Articular chondrocyte of knee joint (primary cell): Measurements from ENCODE around the gene CD3D. TPM values are rescaled to one million over a fixed set of nuclear protein-coding genes. Genes with fewer than 3 reads are reported as not detected.

Source experiments
- small RNA-seq: library from RNA; depleted of rRNA; stranded (forward); fragments of <200 nt; gene quantifications from one replicate; pipeline ENCODE3, GENCODE V24; 2012
- total RNA-seq: library from RNA; depleted of rRNA; stranded (reverse); fragments of >200 nt; gene quantifications from 2 replicates; pipeline ENCODE4 v1.2.3, GENCODE V29; 2012

The CD3D gene
- total RNA-seq = not detected in 2 replicates

DNA sequence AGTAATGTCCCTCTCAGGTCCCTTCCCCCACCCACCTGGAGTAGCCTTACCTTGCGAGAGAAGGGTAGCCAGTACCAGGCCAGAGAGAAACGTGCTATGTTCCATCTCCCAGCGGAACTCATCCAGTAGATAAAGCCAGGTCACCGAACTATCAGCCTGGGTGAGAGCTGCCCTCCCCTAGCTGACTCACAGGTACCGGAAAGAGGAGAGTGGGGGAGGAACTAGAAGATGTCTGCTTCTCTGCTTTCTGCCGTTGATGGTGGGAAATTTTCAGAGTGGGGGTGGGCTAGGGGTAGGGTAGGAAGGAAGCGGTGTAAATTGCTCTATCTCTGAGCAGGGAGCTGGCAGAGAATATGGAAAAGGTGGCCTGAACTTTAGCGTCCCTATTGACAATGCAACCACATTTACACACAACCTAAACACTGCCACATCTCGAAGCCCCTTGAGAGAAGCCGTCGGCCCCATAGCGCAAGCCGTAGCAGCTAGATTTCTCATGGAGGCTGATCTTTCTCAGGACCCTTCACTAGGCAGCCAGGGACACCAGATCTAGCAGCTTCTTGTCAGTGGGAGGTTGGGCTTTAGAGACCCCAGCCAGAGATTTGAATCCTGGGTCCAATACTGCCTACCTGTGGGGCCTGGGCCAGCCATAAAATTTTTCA is at the start of gene CD3D:
TSS of gene CD3D (minus strand) at position 203 of the 659 bp plus-strand sequence. CDS start at position 105, 98 bp downstream.

DNA sequence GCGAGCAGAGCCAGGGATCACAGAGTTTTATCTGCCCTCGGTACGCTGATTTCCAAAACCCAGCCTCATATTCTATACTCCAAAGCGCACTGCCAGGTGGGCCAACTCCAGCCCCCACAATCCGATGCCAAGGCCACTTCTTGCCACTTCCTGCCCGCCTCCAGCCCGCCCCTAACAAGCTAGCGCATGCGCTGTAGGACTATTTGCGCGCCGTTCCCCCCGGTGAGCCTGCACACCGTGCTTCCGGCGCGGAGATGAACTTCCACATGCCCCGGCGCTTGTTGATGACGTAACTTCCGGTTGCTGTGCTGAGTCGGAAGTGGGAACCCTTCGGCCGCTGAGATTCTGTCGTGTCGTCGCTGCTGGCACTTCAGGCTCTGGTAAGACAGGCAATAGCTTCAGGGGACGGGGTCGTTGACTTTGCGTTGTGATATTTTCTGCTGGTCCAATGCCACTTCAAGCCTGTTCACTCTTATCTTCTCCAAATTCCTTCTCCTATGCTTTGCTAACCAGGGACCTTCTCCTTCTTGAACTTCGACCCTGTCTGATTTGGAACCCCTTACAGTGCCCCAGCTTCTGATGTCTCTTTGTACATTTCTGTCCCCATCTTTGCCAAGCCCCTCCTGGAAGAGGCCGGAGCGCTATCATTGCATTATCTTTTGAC is 16.9 kb upstream of the CD3D start, which contains the start of gene UBE4A:
TSS of gene UBE4A (plus strand) at position 306 of the 664 bp plus-strand sequence. CDS start 5,481 bp downstream, outside the sequence.

DNA sequence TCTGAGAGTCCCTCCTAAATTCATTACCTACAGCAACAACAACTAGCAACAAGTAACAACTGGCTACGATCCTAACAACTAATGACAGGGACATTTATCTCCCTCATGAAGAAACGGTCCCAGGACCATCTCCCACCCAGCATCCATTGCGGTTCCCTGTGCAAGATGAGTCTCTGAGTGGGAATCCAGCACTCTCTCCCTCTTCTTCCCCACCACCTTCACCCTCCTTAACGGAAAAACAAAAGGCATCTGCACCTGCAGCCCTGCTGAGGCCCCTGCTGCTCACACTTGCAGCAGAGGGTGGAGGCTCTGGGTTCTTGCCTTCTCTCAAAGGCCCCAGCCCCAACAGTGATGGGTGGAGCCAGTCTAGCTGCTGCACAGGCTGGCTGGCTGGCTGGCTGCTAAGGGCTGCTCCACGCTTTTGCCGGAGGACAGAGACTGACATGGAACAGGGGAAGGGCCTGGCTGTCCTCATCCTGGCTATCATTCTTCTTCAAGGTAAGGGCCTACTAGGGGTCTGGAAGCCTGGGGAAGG is 1.5 kb upstream of the CD3D start, which contains the start of gene CD3G:
TSS of gene CD3G (plus strand) at position 364 of the 535 bp plus-strand sequence. CDS start at position 444, 80 bp downstream.

DNA sequence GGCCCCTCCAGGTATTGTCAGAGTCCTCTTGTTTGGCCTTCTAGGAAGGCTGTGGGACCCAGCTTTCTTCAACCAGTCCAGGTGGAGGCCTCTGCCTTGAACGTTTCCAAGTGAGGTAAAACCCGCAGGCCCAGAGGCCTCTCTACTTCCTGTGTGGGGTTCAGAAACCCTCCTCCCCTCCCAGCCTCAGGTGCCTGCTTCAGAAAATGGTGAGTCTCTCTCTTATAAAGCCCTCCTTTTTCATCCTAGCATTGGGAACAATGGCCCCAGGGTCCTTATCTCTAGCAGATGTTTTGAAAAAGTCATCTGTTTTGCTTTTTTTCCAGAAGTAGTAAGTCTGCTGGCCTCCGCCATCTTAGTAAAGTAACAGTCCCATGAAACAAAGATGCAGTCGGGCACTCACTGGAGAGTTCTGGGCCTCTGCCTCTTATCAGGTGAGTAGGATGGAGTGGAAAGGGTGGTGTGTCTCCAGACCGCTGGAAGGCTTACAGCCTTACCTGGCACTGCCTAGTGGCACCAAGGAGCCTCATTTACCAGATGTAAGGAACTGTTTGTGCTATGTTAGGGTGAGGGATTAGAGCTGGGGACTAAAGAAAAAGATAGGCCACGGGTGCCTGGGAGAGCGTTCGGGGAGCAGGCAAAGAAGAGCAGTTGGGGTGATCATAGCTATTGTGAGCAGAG is 37.8 kb downstream of the CD3D start, which contains the start of gene CD3E:
TSS of gene CD3E (plus strand) at position 163 of the 681 bp plus-strand sequence. CDS start at position 386, 223 bp downstream.

Small RNA genes lying within 50 kb of the gene (small RNA-seq; reads per million reads assigned to genes)
- gene AP001582.1 = not detected

Other genes with a start within 250 kb of the CD3D start
- gene SCN4B, start 189.9 kb downstream of the CD3D start, total RNA-seq = 0.32 and 0.52 TPM in 2 replicates
- 3.4 and 4.1 TPM in 2 replicates for gene SCN2B, start 166.1 kb downstream of the CD3D start, total RNA-seq
- gene JAML, start 117.7 kb downstream of the CD3D start, total RNA-seq = not detected in 2 replicates
- 3.0 and 6.9 TPM in 2 replicates for gene MPZL3, start 90.3 kb downstream of the CD3D start, total RNA-seq
- gene MPZL2, start 78.4 kb downstream of the CD3D start, total RNA-seq = 1.3 and 2.9 TPM in 2 replicates
- gene CD3E, start 38.0 kb downstream of the CD3D start, total RNA-seq = not detected in 2 replicates
- not detected in 2 replicates for gene CD3G, start 1.6 kb upstream of the CD3D start, total RNA-seq
- 74.6 and 75.8 TPM in 2 replicates for gene UBE4A, start 16.9 kb upstream of the CD3D start, total RNA-seq
- gene ATP5MG, start 58.9 kb upstream of the CD3D start, total RNA-seq = 40.5 and 45.1 TPM in 2 replicates
- 47.3 and 50.3 TPM in 2 replicates for gene KMT2A, start 93.8 kb upstream of the CD3D start, total RNA-seq
- gene TTC36, start 184.8 kb upstream of the CD3D start, total RNA-seq = 0.43 TPM in 1 of 2 replicates, not detected in the other
- gene TMEM25, start 188.5 kb upstream of the CD3D start, total RNA-seq = 12.6 and 15.0 TPM in 2 replicates
- 28.6 and 49.7 TPM in 2 replicates for gene IFT46, start 223.2 kb upstream of the CD3D start, total RNA-seq
- 207 and 224 TPM in 2 replicates for gene ARCN1, start 229.7 kb upstream of the CD3D start, total RNA-seq